Subcutaneous adipose tissue (tissue), 4 donors: ENCODE measurements around the gene HS2ST1. TPM values are rescaled to one million over a fixed set of nuclear protein-coding genes. Genes with fewer than 3 reads are reported as not detected.

Experiments used
- total RNA-seq, 4 donors: library from RNA; depleted of rRNA; stranded (reverse); fragments of >200 nt; gene quantifications; one replicate each; pipeline ENCODE4 v1.1.0, GENCODE V29; 2016
- TF ChIP-seq, protein P1 (sequence below): fragments of 450-650 bp; IDR thresholded peaks from one replicate; pipeline ENCODE4 v1.5.1; 2016; ENCODE audit warnings: low read depth, mild to moderate bottlenecking, control low read depth, antibody characterized with exemption, moderate library complexity

Gene HS2ST1
- total RNA-seq, 4 donors from 2014 or later = 10.2 to 25.5 (median 15.7) TPM

DNA sequence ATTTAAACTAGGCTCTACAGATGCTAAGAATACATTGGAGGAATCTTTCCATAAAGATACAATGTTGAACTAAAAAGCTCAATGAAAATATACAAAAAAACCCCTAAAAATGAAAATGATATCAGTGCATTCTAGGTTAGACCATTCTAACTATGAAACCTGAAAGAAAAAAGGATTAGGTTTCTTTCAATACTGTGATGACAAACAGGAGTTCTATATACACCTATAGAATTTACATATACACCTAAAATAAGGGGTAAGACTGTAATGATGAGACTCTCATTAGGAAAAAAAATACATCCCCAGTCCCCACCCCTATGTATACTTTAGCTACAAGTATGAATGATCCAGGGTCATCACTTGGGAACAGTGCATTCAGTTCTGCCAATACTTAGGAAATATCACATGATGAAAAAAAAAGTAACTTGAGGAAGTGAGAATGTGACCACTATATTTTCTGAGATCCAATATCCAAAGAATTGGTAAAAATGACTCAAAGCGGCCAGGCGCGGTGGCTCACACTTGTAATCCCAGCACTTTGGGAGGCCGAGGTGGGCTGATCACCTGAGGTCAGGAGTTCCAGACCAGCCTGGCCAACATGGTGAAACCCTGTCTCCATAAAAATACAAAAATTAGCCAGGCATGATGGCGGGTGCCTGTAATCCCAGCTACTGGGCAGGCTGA, 26.8 kb upstream of the HS2ST1 start:
- TF ChIP-seq, protein P1, sequence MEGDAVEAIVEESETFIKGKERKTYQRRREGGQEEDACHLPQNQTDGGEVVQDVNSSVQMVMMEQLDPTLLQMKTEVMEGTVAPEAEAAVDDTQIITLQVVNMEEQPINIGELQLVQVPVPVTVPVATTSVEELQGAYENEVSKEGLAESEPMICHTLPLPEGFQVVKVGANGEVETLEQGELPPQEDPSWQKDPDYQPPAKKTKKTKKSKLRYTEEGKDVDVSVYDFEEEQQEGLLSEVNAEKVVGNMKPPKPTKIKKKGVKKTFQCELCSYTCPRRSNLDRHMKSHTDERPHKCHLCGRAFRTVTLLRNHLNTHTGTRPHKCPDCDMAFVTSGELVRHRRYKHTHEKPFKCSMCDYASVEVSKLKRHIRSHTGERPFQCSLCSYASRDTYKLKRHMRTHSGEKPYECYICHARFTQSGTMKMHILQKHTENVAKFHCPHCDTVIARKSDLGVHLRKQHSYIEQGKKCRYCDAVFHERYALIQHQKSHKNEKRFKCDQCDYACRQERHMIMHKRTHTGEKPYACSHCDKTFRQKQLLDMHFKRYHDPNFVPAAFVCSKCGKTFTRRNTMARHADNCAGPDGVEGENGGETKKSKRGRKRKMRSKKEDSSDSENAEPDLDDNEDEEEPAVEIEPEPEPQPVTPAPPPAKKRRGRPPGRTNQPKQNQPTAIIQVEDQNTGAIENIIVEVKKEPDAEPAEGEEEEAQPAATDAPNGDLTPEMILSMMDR = no peak

DNA sequence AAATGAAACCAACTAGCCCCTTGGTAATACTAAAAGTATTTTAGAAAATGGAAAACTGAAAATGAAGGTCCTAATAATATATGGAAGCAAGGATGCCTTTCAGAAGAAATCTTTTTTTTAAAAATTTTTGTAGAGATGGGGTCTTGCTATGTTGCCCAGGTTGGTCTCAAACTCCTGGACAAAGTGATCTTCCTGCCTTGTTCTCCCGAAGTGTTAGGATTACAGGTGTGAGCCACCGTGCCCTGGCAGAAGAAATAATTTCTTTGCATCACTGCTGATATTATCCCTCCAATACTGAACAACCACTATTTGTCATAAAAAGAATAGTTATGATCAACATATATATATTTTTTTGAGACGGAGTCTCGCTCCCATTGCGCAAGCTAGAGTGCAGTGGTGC, 26.1 kb upstream of the HS2ST1 start:
- TF ChIP-seq, protein P1 = no peak

DNA sequence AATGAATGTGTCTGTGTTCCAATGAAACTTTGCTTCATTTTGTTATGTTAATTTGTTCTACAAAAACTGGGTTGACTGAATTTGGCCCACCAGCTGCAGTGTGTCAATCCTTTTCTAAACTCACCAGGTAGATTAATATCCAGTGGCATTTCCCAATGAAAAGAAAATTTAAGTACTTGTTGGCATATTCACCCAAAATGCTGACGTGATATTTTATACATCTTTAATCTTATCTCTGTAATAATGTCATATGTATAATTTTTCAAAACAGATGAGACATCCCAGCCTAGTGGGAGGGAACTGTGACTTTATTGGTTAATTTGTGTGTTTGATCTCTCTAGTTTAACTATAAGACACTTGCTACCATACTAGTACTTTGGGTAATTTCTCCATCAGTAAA, 8.6 kb upstream of the HS2ST1 start:
- TF ChIP-seq, protein P1 = no peak

DNA sequence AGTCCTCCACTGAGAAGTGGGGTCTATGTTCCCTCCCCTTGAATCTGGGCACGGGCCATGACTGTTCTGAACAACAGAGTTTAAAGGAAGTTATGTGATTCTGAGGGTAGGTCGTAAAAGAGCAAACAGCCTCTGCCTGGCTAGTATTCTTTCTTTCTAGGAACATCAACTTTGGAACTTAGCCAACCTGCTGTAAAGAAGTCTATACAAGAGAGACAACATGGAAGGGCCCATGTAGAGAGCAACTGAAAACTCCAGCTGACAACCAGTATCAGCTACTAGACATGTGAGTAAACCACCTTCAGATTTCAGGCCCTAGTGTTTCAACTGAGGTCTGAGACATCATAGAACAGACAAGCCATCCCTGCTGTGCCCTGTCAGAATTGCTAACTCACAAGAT, 8.0 kb upstream of the HS2ST1 start:
- TF ChIP-seq, protein P1 = no peak

DNA sequence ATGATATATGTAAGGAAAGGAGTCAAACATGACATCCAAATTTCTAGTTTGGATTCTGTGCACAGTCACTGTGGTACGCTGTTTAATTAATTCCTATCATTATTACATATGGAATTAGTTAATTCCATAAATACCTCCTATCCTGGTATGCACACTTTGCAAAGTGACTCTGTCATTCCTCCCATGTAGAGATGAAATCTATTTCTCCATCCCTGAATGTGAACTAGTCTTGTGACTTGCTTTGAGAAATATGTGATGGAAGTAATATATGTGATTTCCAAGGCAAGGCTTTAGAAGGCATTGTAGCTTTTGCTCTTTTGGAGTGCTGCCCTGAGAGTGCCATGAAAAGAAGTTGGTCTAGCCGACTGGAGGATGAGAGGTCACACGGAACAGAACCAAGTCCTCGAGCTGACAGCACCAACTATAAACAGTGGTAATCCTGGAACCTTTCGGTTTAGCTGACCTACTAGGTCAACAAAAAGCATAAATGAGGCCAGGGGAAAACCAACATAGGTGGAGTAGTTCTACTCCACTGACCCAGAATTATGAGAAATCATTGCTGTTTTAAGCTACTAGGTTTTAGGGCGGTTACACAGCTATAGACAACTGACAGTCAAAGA, 2.0 kb upstream of the HS2ST1 start:
- TF ChIP-seq, protein P1 = no peak

DNA sequence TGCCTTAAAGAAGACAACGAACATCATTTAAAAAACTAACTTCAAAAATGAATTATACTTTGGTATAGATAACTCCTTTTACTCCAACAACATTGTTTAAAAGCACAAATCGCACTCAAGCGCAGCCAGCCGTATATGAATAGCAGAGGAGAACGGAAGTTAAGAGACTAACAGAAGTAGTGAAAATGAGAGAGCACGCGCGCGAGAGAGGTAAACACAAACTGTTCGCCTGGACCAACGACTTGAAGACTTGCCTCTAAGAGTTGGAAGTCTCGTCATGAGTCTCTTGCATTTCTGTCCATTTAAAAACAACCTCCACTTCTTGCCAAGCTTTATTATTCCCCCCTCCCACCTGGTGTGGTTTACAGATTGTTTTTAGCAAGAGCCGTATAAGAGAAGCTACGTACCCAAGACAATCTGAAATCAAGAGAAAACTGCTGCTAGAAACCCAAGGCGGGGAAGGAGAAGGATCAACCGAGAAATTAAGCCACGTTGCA, 988 bp upstream of the HS2ST1 start:
- TF ChIP-seq, protein P1 = no peak

DNA sequence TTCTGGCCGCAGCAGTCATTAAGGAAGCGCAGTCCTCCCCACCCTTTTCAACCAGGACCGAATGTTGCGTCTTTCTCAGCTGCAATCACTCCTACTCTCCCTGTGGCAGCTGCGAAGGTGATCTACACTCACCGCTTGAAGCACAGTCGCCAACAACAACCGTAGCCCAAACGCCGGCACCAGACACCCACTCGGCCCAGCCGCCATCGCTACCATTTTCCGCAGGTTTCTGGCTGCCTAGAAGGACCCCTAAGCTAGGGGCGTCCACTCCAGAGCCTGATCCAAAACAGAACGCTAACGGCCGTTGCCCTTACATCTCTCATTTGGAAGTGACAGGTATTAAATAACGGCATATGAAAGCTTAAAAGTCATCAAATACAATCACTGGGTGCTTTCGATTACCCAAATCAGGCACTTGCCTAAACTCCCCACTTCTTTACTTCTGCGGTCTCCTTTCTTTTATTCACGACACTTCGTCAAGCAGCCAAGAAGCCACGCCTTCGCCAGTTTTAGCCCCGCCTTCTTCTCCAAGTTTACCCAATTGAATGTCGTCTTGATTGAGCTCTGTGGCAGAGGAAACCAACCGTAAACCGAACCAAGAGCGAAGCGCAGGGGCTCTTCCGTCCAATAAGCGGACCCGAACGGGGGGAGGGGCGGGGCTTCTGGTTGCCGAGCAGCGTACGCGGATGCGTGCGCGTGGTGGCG, 387 bp upstream of the HS2ST1 start, which contains the start of gene SELENOF:
SELENOF (minus strand) TSS at position 231 of the 705 bp plus-strand sequence; CDS start at position 216, 15 bp downstream.
- TF ChIP-seq, protein P1 = no peak
